ENCODE results near the gene KLHL35.

The KLHL35 gene

GRCh38 chr11:75474878-75475766, 42.1 kb upstream of the KLHL35 start:
- H3K4me3 ChIP-seq (ENCODE audit: low read depth, low read length), result no peak overlapping the region
- no peaks in the 10 kb centered on the region for H3K9me3 ChIP-seq (ENCODE audit: severe bottlenecking)
- H3K27ac ChIP-seq, result peak overlapping the region; percentile 87
- no peak for TF ChIP-seq CTCF (IDR thresholded peaks at IDR 0.05; ENCODE audit: low read depth, low read length)
- peak; percentile 90 for DNase-seq
- peaks cover 33% of the 10 kb centered on the region for H3K36me3 ChIP-seq
- H3K27me3 ChIP-seq (ENCODE audit: insufficient read depth, low read depth, severe bottlenecking), result no peaks in the 10 kb centered on the region

- Histone ChIP-seq H3K4me3 (ENCODE audit: low read depth, low read length) (no peak overlapping the region), H3K27me3 (ENCODE audit: insufficient read depth, low read depth, severe bottlenecking) (no peaks in the 10 kb centered on the region), H3K27ac (peak overlapping the region; percentile 87; the same call in 1 of the 2 replicates), H3K36me3 (peaks cover 33% of the 10 kb centered on the region), H3K9me3 (ENCODE audit: severe bottlenecking) (no peaks in the 10 kb centered on the region)
- DNase-seq, result no peak
- no peak for TF ChIP-seq CTCF (IDR thresholded peaks at IDR 0.05; ENCODE audit: low read depth, low read length)
Observed at GRCh38 chr11:75474240-75474639, 41.2 kb upstream of the KLHL35 start.

GRCh38 chr11:75473684-75474083, 40.7 kb upstream of the KLHL35 start:
- H3K36me3 ChIP-seq, result peaks cover 29% of the 10 kb centered on the region
- H3K4me3 ChIP-seq (ENCODE audit: low read depth, low read length), result no peak overlapping the region
- peak overlapping the region; percentile 87 for H3K27ac ChIP-seq
- no peaks in the 10 kb centered on the region for H3K9me3 ChIP-seq (ENCODE audit: severe bottlenecking)
- no peak for TF ChIP-seq CTCF (IDR thresholded peaks at IDR 0.05; ENCODE audit: low read depth, low read length)
- DNase-seq, result no peak
- H3K27me3 ChIP-seq (ENCODE audit: insufficient read depth, low read depth, severe bottlenecking), result no peaks in the 10 kb centered on the region

- DNase-seq, result no peak
- Histone ChIP-seq H3K36me3 (peaks cover 20% of the 10 kb centered on the region), H3K9me3 (ENCODE audit: severe bottlenecking) (no peaks in the 10 kb centered on the region), H3K27ac (peak overlapping the region; percentile 87), H3K27me3 (ENCODE audit: insufficient read depth, low read depth, severe bottlenecking) (no peaks in the 10 kb centered on the region), H3K4me3 (ENCODE audit: low read depth, low read length) (no peak overlapping the region)
- TF ChIP-seq CTCF (IDR thresholded peaks at IDR 0.05; ENCODE audit: low read depth, low read length), result no peak
Observed at GRCh38 chr11:75472081-75472732, 39.2 kb upstream of the KLHL35 start.

GRCh38 chr11:75471176-75471973, 38.4 kb upstream of the KLHL35 start:
- peak overlapping the region; percentile 25; the same call in 1 of the 2 replicates for H3K4me3 ChIP-seq (ENCODE audit: low read depth, low read length)
- peak overlapping the region; percentile 87 for H3K27ac ChIP-seq
- H3K9me3 ChIP-seq (ENCODE audit: severe bottlenecking), result no peaks in the 10 kb centered on the region
- no peaks in the 10 kb centered on the region for H3K27me3 ChIP-seq (ENCODE audit: insufficient read depth, low read depth, severe bottlenecking)
- peaks cover 20% of the 10 kb centered on the region for H3K36me3 ChIP-seq
- DNase-seq, result peak; percentile 95
- no peak for TF ChIP-seq CTCF (IDR thresholded peaks at IDR 0.05; ENCODE audit: low read depth, low read length)
